ENCODE measurements around the gene ERAL1. TPM values are rescaled to one million over a fixed set of nuclear protein-coding genes. Genes with fewer than 3 reads are reported as not detected.
"Not testable (repeated sequence)": the region's sequence is repeated elsewhere in the genome, so short reads cannot be mapped to it uniquely, and the experiment has no call there.

ERAL1 gene
- total RNA-seq, 1 experiment from 2014 or later, result 32.0 TPM

GRCh38 chr17:28836541-28836940 lies 18.3 kb upstream of the ERAL1 start:
- H3K4me3 ChIP-seq, result not testable (repeated sequence)

GRCh38 chr17:28839221-28839620 lies 15.6 kb upstream of the ERAL1 start:
- Histone ChIP-seq H3K27me3 (replicated peaks) (no peaks in the 10 kb centered on the region), H3K4me3 (no peak overlapping the region), H3K36me3 (peaks cover 6% of the 10 kb centered on the region; the same call in 1 of the 2 replicates), H3K4me1 (replicated peaks) (peaks cover 26% of the 10 kb centered on the region), H3K9me3 (replicated peaks) (no peaks in the 10 kb centered on the region; the same call in 1 of the 2 replicates), H3K27ac (no peak overlapping the region)
- DNase-seq (ENCODE audit: low read depth in 1 of 2, low spot score in 2 of 2), result peak in 1 of 2 experiments; percentile 36

More at GRCh38 chr17:28836541-28836940, 18.3 kb upstream of the ERAL1 start:
- not testable (repeated sequence) for H3K27me3 ChIP-seq (replicated peaks); H3K27ac ChIP-seq; H3K9me3 ChIP-seq (replicated peaks); DNase-seq (ENCODE audit: low read depth in 1 of 2, low spot score in 2 of 2)
- Histone ChIP-seq H3K4me1 (replicated peaks) (peaks cover 18% of the 10 kb centered on the region), H3K36me3 (peaks cover 13% of the 10 kb centered on the region)

GRCh38 chr17:28841901-28842281 lies 12.9 kb upstream of the ERAL1 start:
- Histone ChIP-seq H3K27me3 (replicated peaks) (no peaks in the 10 kb centered on the region), H3K4me1 (replicated peaks) (peaks cover 26% of the 10 kb centered on the region), H3K9me3 (replicated peaks) (no peaks in the 10 kb centered on the region; the same call in 1 of the 2 replicates), H3K27ac (peak overlapping the region; percentile 9; the same call in 1 of the 2 replicates), H3K36me3 (peaks cover 3% of the 10 kb centered on the region; the same call in 1 of the 2 replicates), H3K4me3 (peak overlapping the region; percentile 63)
- peak in 1 of 2 experiments; percentile 46 for DNase-seq (ENCODE audit: low read depth in 1 of 2, low spot score in 2 of 2)

GRCh38 chr17:28842282-28843012 lies 12.4 kb upstream of the ERAL1 start, which contains the start of gene FAM222B:
TSS of gene FAM222B (minus strand) at chr17:28842790. CDS start at chr17:28766667, 76,123 bp downstream.
- no peaks in the 10 kb centered on the region; the same call in 1 of the 2 replicates for H3K9me3 ChIP-seq (replicated peaks)
- H3K36me3 ChIP-seq, result peaks cover 3% of the 10 kb centered on the region; the same call in 1 of the 2 replicates
- peak within 1 kb of the TSS; percentile 9; the same call in 1 of the 2 replicates for H3K27ac ChIP-seq
- DNase-seq (ENCODE audit: low read depth in 1 of 2, low spot score in 2 of 2), result peak; percentile 69 to 89
- peaks cover 26% of the 10 kb centered on the region for H3K4me1 ChIP-seq (replicated peaks)
- no peaks in the 10 kb centered on the region for H3K27me3 ChIP-seq (replicated peaks)
- peak within 1 kb of the TSS; percentile 63 for H3K4me3 ChIP-seq

- H3K9me3 ChIP-seq (replicated peaks), result no peaks in the 10 kb centered on the region; the same call in 1 of the 2 replicates
These were observed 11.0 kb upstream of the ERAL1 start for GRCh38 chr17:28843816-28844148.

GRCh38 chr17:28846231-28846630 lies 8.6 kb upstream of the ERAL1 start:
- no peaks in the 10 kb centered on the region; the same call in 1 of the 2 replicates for H3K9me3 ChIP-seq (replicated peaks)
- peaks cover 11% of the 10 kb centered on the region for H3K4me1 ChIP-seq (replicated peaks)
- H3K27ac ChIP-seq, result no peak overlapping the region
- H3K36me3 ChIP-seq, result no peaks in the 10 kb centered on the region
- H3K4me3 ChIP-seq, result no peak overlapping the region
- no peaks in the 10 kb centered on the region for H3K27me3 ChIP-seq (replicated peaks)
- DNase-seq (ENCODE audit: low read depth in 1 of 2, low spot score in 2 of 2), result no peak

More at GRCh38 chr17:28843816-28844148, 11.0 kb upstream of the ERAL1 start:
- no peak overlapping the region for H3K27ac ChIP-seq
- no peaks in the 10 kb centered on the region for H3K27me3 ChIP-seq (replicated peaks)
- H3K4me1 ChIP-seq (replicated peaks), result peaks cover 24% of the 10 kb centered on the region
- no peak for DNase-seq (ENCODE audit: low read depth in 1 of 2, low spot score in 2 of 2)
- H3K4me3 ChIP-seq, result no peak overlapping the region
- peaks cover 3% of the 10 kb centered on the region; the same call in 1 of the 2 replicates for H3K36me3 ChIP-seq

- DNase-seq (ENCODE audit: low read depth in 1 of 2, low spot score in 2 of 2); H3K27ac ChIP-seq: not testable (repeated sequence)
These were observed 8.1 kb upstream of the ERAL1 start for GRCh38 chr17:28846699-28847098.

GRCh38 chr17:28848667-28849066 lies 6.1 kb upstream of the ERAL1 start:
- H3K4me1 ChIP-seq (replicated peaks); H3K4me3 ChIP-seq; H3K27me3 ChIP-seq (replicated peaks); H3K9me3 ChIP-seq (replicated peaks); H3K36me3 ChIP-seq; DNase-seq (ENCODE audit: low read depth in 1 of 2, low spot score in 2 of 2); H3K27ac ChIP-seq: not testable (repeated sequence)

More at GRCh38 chr17:28846699-28847098, 8.1 kb upstream of the ERAL1 start:
- not testable (repeated sequence) for H3K36me3 ChIP-seq; H3K9me3 ChIP-seq (replicated peaks); H3K27me3 ChIP-seq (replicated peaks); H3K4me3 ChIP-seq; H3K4me1 ChIP-seq (replicated peaks)

GRCh38 chr17:28849281-28849680 lies 5.5 kb upstream of the ERAL1 start:
- Histone ChIP-seq H3K9me3 (replicated peaks) (0 out of 2 replicates have a peak, but pooled peaks cover 2% of the 10 kb centered on the region), H3K27me3 (replicated peaks) (no peaks in the 10 kb centered on the region), H3K4me3 (no peak overlapping the region), H3K4me1 (replicated peaks) (peaks cover 3% of the 10 kb centered on the region), H3K27ac (no peak overlapping the region), H3K36me3 (no peaks in the 10 kb centered on the region)
- DNase-seq (ENCODE audit: low read depth in 1 of 2, low spot score in 2 of 2), result no peak

- Histone ChIP-seq H3K4me3 (no peak overlapping the region), H3K9me3 (replicated peaks) (0 out of 2 replicates have a peak, but pooled peaks cover 2% of the 10 kb centered on the region), H3K27ac (no peak overlapping the region), H3K27me3 (replicated peaks) (no peaks in the 10 kb centered on the region), H3K36me3 (peaks cover 23% of the 10 kb centered on the region), H3K4me1 (replicated peaks) (peaks cover 6% of the 10 kb centered on the region)
- no peak for DNase-seq (ENCODE audit: low read depth in 1 of 2, low spot score in 2 of 2)
These were observed 1.5 kb upstream of the ERAL1 start for GRCh38 chr17:28853295-28853694.

GRCh38 chr17:28855336-28855679 lies 492 bp downstream of the ERAL1 start:
- Histone ChIP-seq H3K4me1 (replicated peaks) (peaks cover 6% of the 10 kb centered on the region), H3K4me3 (peak overlapping the region; percentile 70), H3K9me3 (replicated peaks) (0 out of 2 replicates have a peak, but pooled peaks cover 2% of the 10 kb centered on the region), H3K27me3 (replicated peaks) (no peaks in the 10 kb centered on the region), H3K27ac (peak overlapping the region; percentile 51), H3K36me3 (peaks cover 42% of the 10 kb centered on the region)
- DNase-seq (ENCODE audit: low read depth in 1 of 2, low spot score in 2 of 2), result no peak

GRCh38 chr17:28856028-28856574 lies 1.3 kb downstream of the ERAL1 start:
- Histone ChIP-seq H3K9me3 (replicated peaks) (0 out of 2 replicates have a peak, but pooled peaks cover 2% of the 10 kb centered on the region), H3K36me3 (peaks cover 47% of the 10 kb centered on the region), H3K4me3 (peak overlapping the region; percentile 70; the same call in 1 of the 2 replicates), H3K4me1 (replicated peaks) (peaks cover 6% of the 10 kb centered on the region), H3K27me3 (replicated peaks) (no peaks in the 10 kb centered on the region), H3K27ac (no peak overlapping the region)
- DNase-seq (ENCODE audit: low read depth in 1 of 2, low spot score in 2 of 2), result no peak

- H3K27me3 ChIP-seq (replicated peaks), result no peaks in the 10 kb centered on the region
- H3K36me3 ChIP-seq, result peaks cover 52% of the 10 kb centered on the region
- H3K4me1 ChIP-seq (replicated peaks), result peaks cover 6% of the 10 kb centered on the region
- DNase-seq (ENCODE audit: low read depth in 1 of 2, low spot score in 2 of 2), result no peak
- no peak overlapping the region for H3K27ac ChIP-seq
- no peak overlapping the region for H3K4me3 ChIP-seq
- H3K9me3 ChIP-seq (replicated peaks), result 0 out of 2 replicates have a peak, but pooled peaks cover 2% of the 10 kb centered on the region
These were observed 3.3 kb downstream of the ERAL1 start for GRCh38 chr17:28857905-28858800.

Measured in SJSA1 (cell line).